ENCODE data around the gene NR3C2. TPM values are rescaled to one million over a fixed set of nuclear protein-coding genes. Genes with fewer than 3 reads are reported as not detected.

Gene NR3C2
- total RNA-seq, 1 experiment from 2014 or later, result 2.7 TPM

GRCh38 chr4:148445071-148445859 lies 3.1 kb upstream of the NR3C2 start:
- no peaks in the 10 kb centered on the region for H3K36me3 ChIP-seq (ENCODE audit: control insufficient read depth in 1 of 2, insufficient read depth in 2 of 2, low read length in 2 of 2)
- H4K20me1 ChIP-seq (ENCODE audit: insufficient read depth), result no peaks in the 10 kb centered on the region
- DNase-seq (ENCODE audit: low read depth, low spot score), result no peak
- no peaks in the 10 kb centered on the region for H3K9me2 ChIP-seq (ENCODE audit: insufficient read depth)
- no peaks in the 10 kb centered on the region; the same call in none of the 2 replicates for H3K27me3 ChIP-seq (ENCODE audit: insufficient read depth, low read length)
- H3K9me3 ChIP-seq (ENCODE audit: control insufficient read depth in 1 of 2, insufficient read depth in 1 of 2, low read depth in 1 of 2, low read length in 2 of 2), result no peaks in the 10 kb centered on the region
- peaks cover 4 to 27% of the 10 kb centered on the region in 2 experiments; a peak in 3 of 4 replicates for H3K4me1 ChIP-seq (ENCODE audit: control insufficient read depth in 1 of 2, insufficient read depth in 2 of 2, low read length in 2 of 2)
- BruUV-seq (replicated peaks), result no TSS peak
- 0 out of 2 replicates have a peak overlapping the region, but pooled peaks have one; percentile 13 for H3K9ac ChIP-seq (ENCODE audit: low read length)
- H3K27ac ChIP-seq (ENCODE audit: low read depth, low read length), result no peak overlapping the region
- H3K4me3 ChIP-seq (replicated peaks in 1 of 2; ENCODE audit: low read depth in 1 of 2, low read length in 2 of 2), result peak overlapping the region; percentile 46 to 63
- H3K4me2 ChIP-seq (ENCODE audit: low read length), result peak overlapping the region; percentile 99
- ATAC-seq, result peak; percentile 35
- TF ChIP-seq TCF7L2 (IDR thresholded peaks at IDR 0.05; ENCODE audit: borderline replicate concordance, extremely low read depth, insufficient read depth, insufficient read length), result no peak
- no peak for TF ChIP-seq ZNF274 (IDR thresholded peaks at IDR 0.05; ENCODE audit: low read depth, low read length)
- peak; percentile 63 for TF ChIP-seq EGR1 (IDR thresholded peaks at IDR 0.05; ENCODE audit: low read depth)
- intact Hi-C loops (cut with micrococcal nuclease), result loop anchor here (10.0 kb wide), 1 partner anchor 460 kb away; no protein-coding TSS in a partner anchor
- ChIA-PET RAD21 (ENCODE audit: low non-redundant PET in 1 of 2, low total read pairs in 2 of 2, uncharacterized antibody in 2 of 2, unreplicated experiment in 2 of 2) (no interaction called here), CTCF (no interaction called here), POLR2A (no interaction called here)
- no peak overlapping the region for H2AFZ ChIP-seq (ENCODE audit: low read depth, low read length, poor library complexity, severe bottlenecking)
- H3K79me2 ChIP-seq (ENCODE audit: insufficient read depth, low read length), result no peaks in the 10 kb centered on the region

DNA sequence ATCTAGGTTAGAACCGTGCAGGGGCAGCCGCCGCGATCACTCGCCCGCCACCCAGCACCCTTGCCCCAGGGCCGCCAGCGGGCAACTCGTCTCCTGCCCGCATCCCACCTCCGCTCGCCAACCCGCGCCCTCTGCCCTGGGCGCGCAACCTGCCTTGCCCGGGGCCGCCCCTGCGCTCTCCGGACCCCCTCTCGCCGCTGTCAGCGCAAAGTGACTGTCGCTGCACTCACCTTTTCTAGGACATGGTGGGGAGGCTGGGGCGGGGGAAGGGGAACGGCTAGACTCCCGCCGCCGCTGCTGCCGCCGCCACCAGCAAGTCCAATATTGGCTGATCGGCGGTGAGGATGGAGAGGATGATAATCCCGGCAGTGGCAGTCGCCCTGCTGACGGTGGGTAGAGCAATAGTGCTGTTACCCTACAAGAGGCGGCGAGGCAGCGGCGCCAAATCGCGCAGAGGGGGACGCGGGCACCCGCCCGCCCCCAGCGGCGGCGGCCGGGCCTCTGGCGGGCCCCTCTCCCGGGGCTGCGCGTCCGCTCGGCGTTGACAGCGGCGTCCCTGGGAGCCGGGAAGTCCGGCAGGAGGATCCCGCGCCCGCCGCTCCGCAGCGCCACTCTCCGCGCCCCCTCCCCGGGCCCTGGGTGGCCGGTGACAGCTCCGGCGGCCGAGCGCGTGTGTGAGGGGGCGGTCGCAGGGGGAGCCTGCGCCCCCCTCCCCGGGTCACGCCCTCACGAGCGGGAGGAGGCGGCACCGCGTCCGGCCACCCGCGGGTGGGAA lies 2.3 kb upstream of the NR3C2 start:
- Histone ChIP-seq H3K36me3 (ENCODE audit: control insufficient read depth in 1 of 2, insufficient read depth in 2 of 2, low read length in 2 of 2) (no peaks in the 10 kb centered on the region), H3K27me3 (ENCODE audit: insufficient read depth, low read length) (no peaks in the 10 kb centered on the region; the same call in none of the 2 replicates), H2AFZ (ENCODE audit: low read depth, low read length, poor library complexity, severe bottlenecking) (no peak overlapping the region), H3K79me2 (ENCODE audit: insufficient read depth, low read length) (no peaks in the 10 kb centered on the region), H3K27ac (ENCODE audit: low read depth, low read length) (no peak overlapping the region), H3K4me1 (ENCODE audit: control insufficient read depth in 1 of 2, insufficient read depth in 2 of 2, low read length in 2 of 2) (peaks cover 4 to 27% of the 10 kb centered on the region in 2 experiments; a peak in 3 of 4 replicates), H3K9me3 (ENCODE audit: control insufficient read depth in 1 of 2, insufficient read depth in 1 of 2, low read depth in 1 of 2, low read length in 2 of 2) (no peaks in the 10 kb centered on the region), H4K20me1 (ENCODE audit: insufficient read depth) (no peaks in the 10 kb centered on the region), H3K4me3 (replicated peaks in 1 of 2; ENCODE audit: low read depth in 1 of 2, low read length in 2 of 2) (peak overlapping the region; percentile 46 to 63), H3K4me2 (ENCODE audit: low read length) (peak overlapping the region; percentile 99), H3K9me2 (ENCODE audit: insufficient read depth) (no peaks in the 10 kb centered on the region), H3K9ac (ENCODE audit: low read length) (no peak overlapping the region)
- CTCF ChIA-PET, result no interaction called here
- 0 out of 2 replicates have a peak, but pooled peaks have one; percentile 15 for TF ChIP-seq MAX (IDR thresholded peaks at IDR 0.05)
- TF ChIP-seq ZNF274 (IDR thresholded peaks at IDR 0.05; ENCODE audit: low read depth, low read length), result no peak
- DNase-seq (ENCODE audit: low read depth, low spot score) (no peak), ATAC-seq (peak; percentile 2)
- POLR2A ChIA-PET, result no interaction called here
- intact Hi-C loops (cut with micrococcal nuclease), result loop anchor here (10.0 kb wide), 1 partner anchor 460 kb away; no protein-coding TSS in a partner anchor
- RAD21 ChIA-PET (ENCODE audit: low non-redundant PET in 1 of 2, low total read pairs in 2 of 2, uncharacterized antibody in 2 of 2, unreplicated experiment in 2 of 2), result no interaction called here
- no TSS peak for BruUV-seq (replicated peaks)
